H1 (cell line): Measurements from ENCODE around the gene SECISBP2L. TPM values are rescaled to one million over a fixed set of nuclear protein-coding genes. Genes with fewer than 3 reads are reported as not detected.

Experiments
- CTCF ChIA-PET: fragments of 300-600 bp; sonication (Branson Sonifier 250); formaldehyde crosslinking; loops from one replicate; lab custom pipeline; 2021; ENCODE audit not compliant: partially characterized antibody; lab: Charles Lee
- POLR2A ChIA-PET: fragments of 300-600 bp; sonication (Branson Sonifier 250); formaldehyde crosslinking; loops from one replicate; lab custom pipeline; 2021; ENCODE audit warnings: inconsistent platforms; ENCODE audit not compliant: partially characterized antibody; lab: Charles Lee
- DNase-seq, 2 experiments: peaks; one replicate each; pipeline versions ENCODE4 v3.0.0 to v3.0.0-alpha.2; 2010 to 2022; ENCODE audit warnings: low spot score in 2 of 2, low read depth in 1 of 2, mixed read lengths in 1 of 2
- FAIRE-seq: peaks from 2 replicates; lab custom pipeline; 2011; peaks lifted over from hg19 to GRCh38; lab: Jason Lieb, UNC
- H2AFZ ChIP-seq: 2 replicates; pipeline ENCODE4 v1.8.1; 2012; ENCODE audit warnings: low read length, inconsistent platforms
- H2AK5ac ChIP-seq: 2 replicates; pipeline ENCODE4 v1.6.1; 2013; ENCODE audit warnings: low read depth, low read length
- H2BK120ac ChIP-seq: replicated peaks from 2 replicates; pipeline ENCODE3; 2013; ENCODE audit warnings: low read depth, low read length, inconsistent platforms
- H2BK12ac ChIP-seq: 2 replicates; pipeline ENCODE4 v1.6.1; 2013; ENCODE audit warnings: low read depth, low read length
- H2BK15ac ChIP-seq: 2 replicates; pipeline ENCODE4 v1.6.1; 2013; ENCODE audit warnings: low read length
- H2BK20ac ChIP-seq: 2 replicates; pipeline ENCODE4 v1.6.1; 2013; ENCODE audit warnings: low read length
- H2BK5ac ChIP-seq: 2 replicates; pipeline ENCODE4 v1.6.1; 2013; ENCODE audit warnings: low read depth, low read length
- H3K14ac ChIP-seq: 2 replicates; pipeline ENCODE4 v1.6.1; 2013; ENCODE audit warnings: inconsistent platforms; ENCODE audit not compliant: insufficient read length
- H3K18ac ChIP-seq: 2 replicates; pipeline ENCODE4 v1.6.1; 2013; ENCODE audit warnings: low read length; ENCODE audit errors: extremely low read depth
- H3K23ac ChIP-seq: 2 replicates; pipeline ENCODE4 v1.6.1; 2013; ENCODE audit warnings: inconsistent platforms; ENCODE audit not compliant: insufficient read length
- H3K23me2 ChIP-seq: 2 replicates; pipeline ENCODE4 v1.6.1; 2013; ENCODE audit warnings: low read depth, low read length
- H3K27ac ChIP-seq: 2 replicates; pipeline ENCODE4 v1.6.1; 2011; ENCODE audit warnings: low read depth, low read length, inconsistent platforms
- H3K27me3 ChIP-seq, 4 experiments: replicated peaks in 1 of 4; 1 replicate in 1 of 4; 2 replicates in 3 of 4; pipeline versions ENCODE4 v1.6.1 to v1.8.1; 2011 to 2013; ENCODE audit warnings: low read length in 3 of 4, mild to moderate bottlenecking in 3 of 4, inconsistent platforms in 2 of 4, mixed read lengths in 2 of 4, moderate library complexity in 1 of 4; ENCODE audit not compliant: control insufficient read depth in 3 of 4, insufficient read depth in 3 of 4; ENCODE audit errors: extremely low read depth in 1 of 4
- H3K36me3 ChIP-seq, 4 experiments: 2 replicates each; pipeline versions ENCODE4 v1.6.1 to v1.8.1; 2011 to 2013; ENCODE audit warnings: mild to moderate bottlenecking in 4 of 4, low read length in 3 of 4, moderate library complexity in 2 of 4, control low read depth in 1 of 4, inconsistent platforms in 1 of 4; ENCODE audit not compliant: insufficient read depth in 4 of 4, control insufficient read depth in 2 of 4
- H3K4ac ChIP-seq: replicated peaks from 2 replicates; pipeline ENCODE3; 2013; ENCODE audit warnings: low read length, low read depth, mixed read lengths, inconsistent platforms; ENCODE audit not compliant: insufficient read length
- H3K4me1 ChIP-seq, 4 experiments: replicated peaks in 1 of 4; 1 replicate in 1 of 4; 2 replicates in 3 of 4; pipeline versions ENCODE4 v1.6.1 to v1.8.1; 2011 to 2013; ENCODE audit warnings: low read length in 3 of 4, inconsistent platforms in 2 of 4, mixed read lengths in 1 of 4; ENCODE audit not compliant: insufficient read depth in 4 of 4, control insufficient read depth in 3 of 4
- H3K4me2 ChIP-seq, 2 experiments: 2 replicates each; pipeline versions ENCODE4 v1.6.1 to v1.8.1; 2011 to 2013; ENCODE audit warnings: low read depth in 2 of 2, low read length in 2 of 2, control low read depth in 1 of 2, inconsistent platforms in 1 of 2, mild to moderate bottlenecking in 1 of 2; ENCODE audit not compliant: insufficient read depth in 1 of 2
- H3K4me3 ChIP-seq, 4 experiments: fragments of 200-600, 300-600 bp in 1 of 4; sonication (generic), shearing (Covaris generic), sonication (Bioruptor Twin) in 1 of 4; 2 replicates each; pipeline versions ENCODE4 v1.5.1 to v1.8.1; 2011 to 2016; ENCODE audit warnings: low read length in 4 of 4, low read depth in 3 of 4, control low read depth in 2 of 4, inconsistent platforms in 2 of 4, mild to moderate bottlenecking in 2 of 4, mixed read lengths in 1 of 4, moderate library complexity in 1 of 4; ENCODE audit not compliant: insufficient read depth in 2 of 4; ENCODE audit errors: extremely low read depth in 1 of 4
- H3K56ac ChIP-seq: replicated peaks from 2 replicates; pipeline ENCODE3; 2013; ENCODE audit warnings: low read depth, mild to moderate bottlenecking, mixed read lengths, low read length, inconsistent platforms; ENCODE audit not compliant: insufficient read length
- H3K79me1 ChIP-seq: 2 replicates; pipeline ENCODE4 v1.6.1; 2013; ENCODE audit warnings: low read depth, low read length, control low read depth
- H3K79me2 ChIP-seq, 2 experiments: 2 replicates each; pipeline versions ENCODE4 v1.6.1 to v1.8.1; 2012 to 2013; ENCODE audit warnings: low read length in 2 of 2, mild to moderate bottlenecking in 2 of 2, inconsistent platforms in 1 of 2; ENCODE audit not compliant: insufficient read depth in 2 of 2, control insufficient read depth in 1 of 2
- H3K9ac ChIP-seq, 4 experiments: replicated peaks in 1 of 4; 1 replicate in 1 of 4; 2 replicates in 3 of 4; pipeline versions ENCODE4 v1.6.1 to v1.8.1; 2011 to 2013; ENCODE audit warnings: low read depth in 3 of 4, low read length in 3 of 4, control low read depth in 2 of 4, mild to moderate bottlenecking in 2 of 4, moderate library complexity in 2 of 4, inconsistent platforms in 1 of 4; ENCODE audit errors: extremely low read depth in 1 of 4
- H3K9me3 ChIP-seq, 2 experiments: 2 replicates each; pipeline versions ENCODE4 v1.6.1 to v1.8.1; 2012 to 2013; ENCODE audit warnings: mild to moderate bottlenecking in 2 of 2, moderate library complexity in 2 of 2, control low read depth in 1 of 2, inconsistent platforms in 1 of 2, low read depth in 1 of 2, low read length in 1 of 2, mixed read lengths in 1 of 2; ENCODE audit not compliant: insufficient read depth in 2 of 2
- H4K20me1 ChIP-seq, 2 experiments: replicated peaks in 1 of 2; 2 replicates each; pipeline versions ENCODE3 to v1.8.1; 2011 to 2013; ENCODE audit warnings: inconsistent platforms in 2 of 2, low read length in 2 of 2, mild to moderate bottlenecking in 1 of 2; ENCODE audit not compliant: insufficient read depth in 2 of 2, control insufficient read depth in 1 of 2
- H4K5ac ChIP-seq: 2 replicates; pipeline ENCODE4 v1.6.1; 2013; ENCODE audit warnings: low read length, low read depth, mixed read lengths, inconsistent platforms; ENCODE audit not compliant: insufficient read length
- H4K8ac ChIP-seq: 2 replicates; pipeline ENCODE4 v1.8.0; 2013; ENCODE audit warnings: mild to moderate bottlenecking, moderate library complexity, low read length, inconsistent platforms; ENCODE audit not compliant: insufficient read depth; ENCODE audit errors: extremely low read depth
- H4K91ac ChIP-seq: replicated peaks from 2 replicates; pipeline ENCODE3; 2013; ENCODE audit warnings: low read length, mixed read lengths, inconsistent platforms; ENCODE audit not compliant: insufficient read length
- KDM1A ChIP-seq: fragments of 200-600, 300-600 bp; sonication (generic); IDR thresholded peaks from 2 replicates; pipeline ENCODE4 v1.7.1; 2016; ENCODE audit warnings: mild to moderate bottlenecking, low read length, borderline replicate concordance
- SP2 ChIP-seq: IDR thresholded peaks from 2 replicates; pipeline ENCODE4 v1.6.1; 2012; ENCODE audit warnings: mild to moderate bottlenecking, low read length, inconsistent platforms
- WGBS, 2 experiments: shearing (Covaris generic) in 1 of 2; methylation state at CpG; one replicate each; pipeline versions ENCODE4 v1.1.6 to v1.1.7; 2013 to 2015; ENCODE audit warnings: low lambda C conversion rate in 2 of 2, mixed read lengths in 2 of 2, inconsistent platforms in 1 of 2, low coverage in 1 of 2, missing lambda C conversion rate in 1 of 2; ENCODE audit not compliant: insufficient replicate concordance in 2 of 2, insufficient coverage in 1 of 2, insufficient read length in 1 of 2; ENCODE audit errors: extremely low coverage in 1 of 2, missing lambda C conversion rate in 1 of 2; 5-methylcytosine and 5-hydroxymethylcytosine counted together
- polyA plus RNA-seq, 7 experiments: library from polyadenylated mRNA; depleted of rRNA in 3 of 7; stranded (reverse) in 5 of 7; unstranded in 2 of 7; fragments of >200 nt in 5 of 7; fragments of 200-250 nt in 2 of 7; gene quantifications; 1 replicate in 5 of 7; 2 replicates in 1 of 7; 4 replicates in 1 of 7; pipeline versions ENCODE4 v1.2.1 to v1.2.3, GENCODE V29; 2011 to 2013; ENCODE audit warnings: missing spikeins in 2 of 7, mixed read lengths in 2 of 7
- total RNA-seq: library from RNA; stranded (reverse); fragmentation: NEBNext Ultra II Directional; extraction: Animal tissue kit (Norgen Biotek cat#: 25700); gene quantifications from 2 replicates; pipeline ENCODE4 v1.2.1, GENCODE V29; 2021

SECISBP2L gene
- total and polyA plus RNA-seq, 2 of the 8 experiments (the other 6 are each of a cell fraction or from before 2014, with no cell fraction given): 7.6 to 22.8 TPM

- H3K4me2 ChIP-seq: no peak overlapping the region
- no peak overlapping the region for H4K91ac ChIP-seq
- H4K5ac ChIP-seq: no peak overlapping the region
- no peak overlapping the region for H2AK5ac ChIP-seq
- no peak overlapping the region for H3K27ac ChIP-seq
- WGBS, 2 experiments: 83% methylated on average over 4 of the region's 4 CpGs; no CpG with 5 or more reads in 1 of the 2 experiments
- H2BK120ac ChIP-seq: no peak overlapping the region
- no peak overlapping the region for H3K14ac ChIP-seq
- no peak overlapping the region for H3K23ac ChIP-seq
- no peak overlapping the region for H2AFZ ChIP-seq
- DNase-seq: no peak
- H4K8ac ChIP-seq: no peak overlapping the region
- no peaks in the 10 kb centered on the region for H3K36me3 ChIP-seq
- H2BK15ac ChIP-seq: no peak overlapping the region
- H3K79me1 ChIP-seq: no peaks in the 10 kb centered on the region
- TF ChIP-seq SP2 (no peak), KDM1A (no peak)
- H3K9me3 ChIP-seq: no peaks in the 10 kb centered on the region
- H3K23me2 ChIP-seq: no peaks in the 10 kb centered on the region
- CTCF ChIA-PET: interaction anchor here (0.7 to 3.1 kb wide), 4 partner anchors 13 to 85 kb away, joined by 3 to 25 read pairs (median 6); partner anchors contain the start of gene SECISBP2L
- H3K56ac ChIP-seq: no peak overlapping the region
- H2BK5ac ChIP-seq: no peak overlapping the region
- H3K4me3 ChIP-seq: no peak overlapping the region
- peaks cover 0 to 8% (median 3%) of the 10 kb centered on the region in 4 experiments; a peak in 5 of 7 replicates for H3K4me1 ChIP-seq
- no peak overlapping the region for H2BK12ac ChIP-seq
- H3K9ac ChIP-seq: no peak overlapping the region
- no peaks in the 10 kb centered on the region for H4K20me1 ChIP-seq
- no peaks in the 10 kb centered on the region for H3K79me2 ChIP-seq
- no peak for FAIRE-seq
- no peak overlapping the region for H3K4ac ChIP-seq
- H3K18ac ChIP-seq: no peak overlapping the region
- no peak overlapping the region for H2BK20ac ChIP-seq
- H3K27me3 ChIP-seq: no peaks in the 10 kb centered on the region
- POLR2A ChIA-PET: interaction anchor here (0.9 to 1.6 kb wide), 2 partner anchors 14 to 28 kb away, joined by 4 to 6 read pairs; partner anchors contain the start of gene SECISBP2L
These were observed 14.7 kb upstream of the SECISBP2L start for GRCh38 chr15:49060710-49061495.
